Cardiac fibroblast (primary cell): ENCODE data around the gene PLLP.

Experiments used
- DNase-seq, 2 donors: peaks; one replicate each; pipeline versions ENCODE4 v3.0.0 to v3.0.0-alpha.2; 2010; ENCODE audit warnings: low read depth in 2 of 2
- H3K4me3 ChIP-seq, 2 donors: replicated peaks in 1 of 2; 1 replicate in 1 of 2; 2 replicates in 1 of 2; pipeline ENCODE4 v1.5.1; 2011; ENCODE audit warnings: low read depth in 2 of 2, low read length in 2 of 2, mild to moderate bottlenecking in 2 of 2, moderate library complexity in 1 of 2
- TF ChIP-seq, protein P1 (sequence below): IDR thresholded peaks from one replicate; pipeline ENCODE4 v1.5.1; 2011; ENCODE audit warnings: low read depth, mild to moderate bottlenecking, low read length, inconsistent platforms

PLLP gene

DNA sequence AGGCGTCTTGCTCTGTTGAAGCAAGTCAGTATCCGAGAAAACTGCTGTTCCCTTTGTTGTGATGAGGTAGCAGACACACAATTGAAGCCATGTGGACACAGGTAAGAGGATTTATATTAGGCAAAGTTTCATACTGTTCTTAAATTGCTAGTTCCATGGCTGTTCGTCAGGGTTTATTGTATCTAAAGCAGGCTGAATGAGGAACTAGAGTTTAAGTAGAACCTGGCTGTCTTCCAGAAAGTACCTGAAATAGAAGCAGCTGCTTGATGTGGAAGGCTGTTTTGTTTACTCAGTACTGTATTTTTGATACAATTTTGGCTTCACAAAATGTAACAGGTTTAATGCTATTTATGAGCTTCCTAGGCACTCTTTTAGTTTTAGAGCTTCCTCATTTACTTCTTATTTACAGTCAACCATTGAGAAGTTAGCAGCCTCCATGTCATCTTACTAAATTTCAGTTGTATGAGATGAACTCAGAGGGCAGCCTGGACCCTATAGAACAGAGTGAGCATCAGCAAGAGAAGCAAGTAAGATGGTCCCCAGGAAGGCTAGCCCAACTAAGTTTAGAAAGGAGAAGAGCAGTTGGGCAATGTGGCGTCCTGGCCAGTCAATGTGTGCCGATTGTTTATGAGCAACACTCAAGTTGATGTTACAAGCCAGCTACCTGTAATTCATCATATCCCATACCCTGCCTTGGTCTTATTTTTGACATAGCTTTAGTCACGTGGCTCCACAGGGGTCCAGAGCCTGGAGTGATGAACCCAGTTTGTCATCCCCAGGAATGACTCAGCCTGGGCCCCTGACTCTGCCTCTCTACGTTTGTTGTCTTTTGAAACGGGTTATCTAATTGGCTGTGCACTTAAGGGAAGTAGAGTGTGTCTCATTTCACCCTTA lies 49.1 kb downstream of the PLLP start:
- no peak overlapping the region for H3K4me3 ChIP-seq
- TF ChIP-seq, protein P1, sequence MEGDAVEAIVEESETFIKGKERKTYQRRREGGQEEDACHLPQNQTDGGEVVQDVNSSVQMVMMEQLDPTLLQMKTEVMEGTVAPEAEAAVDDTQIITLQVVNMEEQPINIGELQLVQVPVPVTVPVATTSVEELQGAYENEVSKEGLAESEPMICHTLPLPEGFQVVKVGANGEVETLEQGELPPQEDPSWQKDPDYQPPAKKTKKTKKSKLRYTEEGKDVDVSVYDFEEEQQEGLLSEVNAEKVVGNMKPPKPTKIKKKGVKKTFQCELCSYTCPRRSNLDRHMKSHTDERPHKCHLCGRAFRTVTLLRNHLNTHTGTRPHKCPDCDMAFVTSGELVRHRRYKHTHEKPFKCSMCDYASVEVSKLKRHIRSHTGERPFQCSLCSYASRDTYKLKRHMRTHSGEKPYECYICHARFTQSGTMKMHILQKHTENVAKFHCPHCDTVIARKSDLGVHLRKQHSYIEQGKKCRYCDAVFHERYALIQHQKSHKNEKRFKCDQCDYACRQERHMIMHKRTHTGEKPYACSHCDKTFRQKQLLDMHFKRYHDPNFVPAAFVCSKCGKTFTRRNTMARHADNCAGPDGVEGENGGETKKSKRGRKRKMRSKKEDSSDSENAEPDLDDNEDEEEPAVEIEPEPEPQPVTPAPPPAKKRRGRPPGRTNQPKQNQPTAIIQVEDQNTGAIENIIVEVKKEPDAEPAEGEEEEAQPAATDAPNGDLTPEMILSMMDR: no peak
- peak; percentile 27 to 68 for DNase-seq

DNA sequence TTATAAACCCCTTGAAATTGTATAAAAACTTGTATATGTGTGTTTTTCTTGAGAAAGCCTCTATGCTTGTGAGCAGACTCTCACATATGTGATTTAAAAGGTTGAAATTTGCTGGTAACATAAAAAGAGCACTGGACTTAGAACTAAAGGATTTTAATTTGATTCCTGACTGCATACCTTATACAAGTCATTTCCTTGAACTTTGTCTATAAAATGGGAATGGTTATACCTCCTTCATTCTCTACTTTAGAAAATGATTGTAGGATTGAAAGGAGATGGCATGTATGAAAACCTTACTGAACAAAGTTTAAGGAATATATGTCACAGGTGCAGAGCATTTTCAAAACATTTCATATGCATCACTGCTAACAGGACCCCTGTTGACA lies 49.8 kb downstream of the PLLP start:
- no peak overlapping the region for H3K4me3 ChIP-seq
- TF ChIP-seq, protein P1: no peak
- DNase-seq: no peak

DNA sequence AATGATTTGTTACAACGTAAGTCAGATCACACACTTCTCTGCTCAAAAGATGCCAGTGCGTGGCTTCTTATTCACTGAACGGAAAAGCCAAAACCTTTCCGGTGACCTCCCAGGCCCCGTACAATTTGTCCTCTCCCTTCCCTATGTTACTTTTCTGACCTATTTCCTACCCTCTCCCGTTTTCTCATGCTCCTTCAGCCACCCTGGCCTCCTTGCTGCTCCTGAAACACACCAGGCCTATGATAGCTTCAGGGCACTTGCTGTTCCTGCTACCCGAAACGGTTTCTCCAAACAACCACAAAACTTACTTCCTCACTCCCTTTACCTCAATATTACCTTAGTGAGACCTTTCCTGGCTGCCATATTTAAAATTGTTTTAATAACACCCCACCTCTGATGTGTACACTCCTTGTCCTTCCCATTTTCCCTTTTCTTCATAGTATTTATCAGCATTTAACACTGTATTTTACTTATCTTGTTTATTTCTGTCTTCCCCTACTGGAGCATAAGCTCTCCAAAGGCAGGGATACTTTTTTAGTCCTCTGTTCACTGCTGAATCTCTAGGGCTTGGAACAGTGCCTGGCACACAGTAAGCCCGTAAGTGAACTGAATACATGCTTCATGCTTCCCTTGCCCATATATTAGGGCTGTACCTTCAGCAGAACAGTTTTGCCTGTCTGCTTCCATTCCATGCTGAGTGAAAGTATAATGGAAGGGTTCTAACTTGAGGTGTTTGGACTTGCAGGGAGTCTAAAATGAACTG lies 50.3 kb downstream of the PLLP start:
- TF ChIP-seq, protein P1: no peak
- no peak overlapping the region for H3K4me3 ChIP-seq
- DNase-seq: no peak

DNA sequence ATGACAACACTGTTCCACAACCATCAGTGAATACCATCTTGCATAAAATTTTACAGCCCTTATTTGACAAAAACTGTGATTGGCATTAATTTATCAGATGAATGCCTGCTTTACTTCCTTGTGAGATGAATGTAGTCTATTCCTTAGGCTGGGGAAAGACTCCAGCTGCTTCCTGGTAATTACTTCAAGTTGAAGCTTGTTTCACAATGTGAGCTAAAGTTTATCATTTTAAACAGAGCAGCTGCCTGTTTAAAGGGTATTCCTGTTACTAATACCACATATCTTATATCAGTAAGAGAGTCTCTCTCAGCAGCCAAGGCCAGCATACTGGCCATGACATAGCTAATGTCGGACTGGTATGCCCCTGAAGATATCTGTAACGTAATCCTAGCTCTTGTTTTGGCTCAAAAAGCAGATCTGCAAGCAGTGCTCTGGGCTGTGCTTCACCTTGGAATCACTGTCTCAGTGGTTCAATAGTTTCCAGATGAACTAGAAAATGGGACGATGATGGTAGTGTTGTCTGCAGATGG lies 52.6 kb downstream of the PLLP start:
- TF ChIP-seq, protein P1: no peak
- H3K4me3 ChIP-seq: no peak overlapping the region
- no peak for DNase-seq

DNA sequence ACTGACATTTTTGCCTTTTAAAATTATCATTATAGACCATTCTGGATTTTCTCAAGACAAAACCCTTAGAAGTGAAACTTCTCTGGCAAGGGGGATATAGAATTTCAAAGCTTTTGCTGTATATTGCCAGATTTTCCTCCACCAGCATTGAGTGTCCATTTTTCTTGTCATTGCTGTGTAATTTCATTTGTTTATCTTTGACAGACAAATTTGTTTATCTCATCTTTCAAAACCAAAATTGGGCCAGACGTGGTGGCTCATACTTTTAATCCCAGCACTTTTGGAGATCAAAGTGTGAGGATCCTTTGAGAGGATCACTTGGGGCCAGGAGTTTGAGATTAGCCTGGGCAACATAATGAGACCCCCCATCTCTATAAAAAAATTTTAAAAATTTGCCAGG lies 55.4 kb downstream of the PLLP start:
- TF ChIP-seq, protein P1: no peak
- no peak for DNase-seq
- no peak overlapping the region for H3K4me3 ChIP-seq

DNA sequence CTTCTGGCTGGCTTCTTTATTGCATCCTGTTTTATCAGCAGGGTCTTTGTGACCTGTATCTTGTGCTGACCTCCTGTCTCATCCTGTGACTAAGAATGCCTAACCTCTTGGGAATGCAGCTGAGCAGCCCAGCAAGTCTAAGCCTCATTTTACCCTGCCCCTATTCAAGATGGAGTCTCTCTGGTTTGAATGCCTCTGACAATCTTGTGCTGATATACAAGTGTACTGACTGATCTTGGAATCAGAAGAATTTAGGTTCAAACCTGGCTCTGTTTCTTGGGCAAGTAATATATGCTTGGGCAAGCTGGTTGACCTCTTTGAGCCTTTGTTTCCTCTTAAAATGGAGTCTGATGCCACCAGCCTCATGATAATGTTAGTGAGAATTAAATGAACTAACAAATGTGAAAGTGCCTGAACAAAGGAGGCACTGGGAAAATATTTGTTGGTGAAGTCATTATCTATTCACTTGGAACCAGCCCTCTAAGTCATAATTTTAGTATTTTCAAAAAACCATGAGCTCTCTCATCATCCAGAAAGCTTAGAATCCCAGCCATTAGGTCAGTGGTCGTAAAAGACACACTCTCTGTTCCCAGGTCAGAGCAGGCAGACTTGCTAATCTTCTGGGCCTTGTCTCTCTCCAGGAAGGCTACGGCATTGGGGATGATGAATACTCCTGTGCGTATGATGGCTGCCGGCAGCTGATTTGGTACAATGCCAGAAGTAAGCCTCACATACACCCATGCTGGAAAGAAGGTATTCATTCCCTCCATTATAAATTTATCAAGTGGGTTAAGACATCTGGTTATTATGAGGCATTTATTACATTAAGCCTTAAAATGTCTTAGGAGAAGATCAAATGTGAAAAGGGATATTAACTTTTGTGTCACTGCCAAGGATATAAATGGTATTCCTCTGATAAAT lies 57.5 kb downstream of the PLLP start:
- TF ChIP-seq, protein P1: no peak
- DNase-seq: no peak
- no peak overlapping the region for H3K4me3 ChIP-seq
